ENCODE measurements around the gene PPP6C.
"Not testable (repeated sequence)": the region's sequence is repeated elsewhere in the genome, so short reads cannot be mapped to it uniquely, and the experiment has no call there.

PPP6C gene

GRCh38 chr9:125189361-125190289 lies at the start of gene PPP6C:
Gene PPP6C (minus strand): TSS chr9:125189803. CDS start chr9:125189718, 85 bp downstream.
- DNase-seq: peak; percentile 84

- no peak for DNase-seq
These were observed 49.4 kb upstream of the PPP6C start for GRCh38 chr9:125238915-125239446.

DNA sequence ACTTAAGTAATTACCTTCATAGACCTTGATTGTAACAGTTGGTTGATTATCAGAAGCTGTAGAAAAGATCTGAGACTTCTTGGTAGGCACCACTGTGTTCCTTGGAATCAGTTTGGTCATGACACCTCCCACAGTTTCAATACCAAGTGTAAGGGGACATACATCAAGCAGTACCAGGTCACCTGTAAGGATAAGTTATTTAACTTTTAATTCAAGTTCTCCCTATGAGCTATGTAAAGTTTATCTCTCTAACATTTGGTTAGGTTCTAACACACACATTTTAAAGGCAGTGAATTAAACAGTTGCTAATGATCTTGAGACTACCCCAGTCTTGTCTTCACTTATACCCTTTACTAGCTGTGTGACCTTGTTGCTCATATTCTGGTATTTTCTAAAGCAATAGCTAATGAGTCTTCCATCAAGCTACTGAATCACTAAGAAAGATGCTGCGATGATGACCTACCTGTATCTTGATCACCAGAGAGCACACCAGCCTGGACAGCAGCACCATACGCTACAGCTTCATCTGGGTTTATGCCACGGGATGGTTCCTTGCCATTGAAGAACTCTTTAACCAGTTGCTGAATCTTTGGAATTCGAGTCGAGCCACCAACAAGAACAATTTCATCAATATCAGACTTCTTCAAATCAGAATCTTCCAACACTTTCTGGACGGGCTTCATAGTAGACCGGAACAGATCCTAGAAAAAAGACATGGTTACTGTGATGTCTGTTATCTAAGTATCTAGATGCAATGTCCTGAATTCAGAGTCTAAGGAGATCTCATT lies 48.7 kb upstream of the PPP6C start:
- DNase-seq: no peak

DNA sequence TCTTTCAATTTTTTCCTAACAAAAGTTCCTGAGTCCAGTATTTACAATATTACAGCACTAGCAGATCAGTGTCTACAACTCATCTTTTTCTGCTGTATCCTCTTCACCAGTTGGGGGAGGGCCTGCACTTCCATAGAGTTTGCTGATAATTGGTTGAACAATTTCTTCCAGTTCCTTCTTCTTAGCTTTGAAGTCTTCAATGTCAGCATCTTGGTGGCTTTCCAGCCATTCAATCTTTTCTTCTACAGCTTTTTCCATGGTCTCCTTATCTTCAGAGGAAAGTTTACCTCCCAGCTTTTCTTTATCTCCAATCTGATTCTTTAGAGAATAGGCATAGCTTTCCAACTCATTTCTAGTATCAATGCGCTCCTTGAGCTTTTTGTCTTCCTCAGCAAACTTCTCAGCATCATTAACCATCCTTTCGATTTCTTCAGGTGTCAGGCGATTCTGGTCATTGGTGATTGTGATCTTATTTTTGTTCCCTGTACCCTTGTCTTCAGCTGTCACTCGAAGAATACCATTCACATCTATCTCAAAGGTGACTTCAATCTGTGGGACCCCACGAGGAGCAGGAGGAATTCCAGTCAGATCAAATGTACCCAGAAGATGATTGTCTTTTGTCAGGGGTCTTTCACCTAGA lies 47.0 kb upstream of the PPP6C start:
- not testable (repeated sequence) for DNase-seq

- no peak for DNase-seq
These were observed 46.4 kb upstream of the PPP6C start for GRCh38 chr9:125235804-125236519.

DNA sequence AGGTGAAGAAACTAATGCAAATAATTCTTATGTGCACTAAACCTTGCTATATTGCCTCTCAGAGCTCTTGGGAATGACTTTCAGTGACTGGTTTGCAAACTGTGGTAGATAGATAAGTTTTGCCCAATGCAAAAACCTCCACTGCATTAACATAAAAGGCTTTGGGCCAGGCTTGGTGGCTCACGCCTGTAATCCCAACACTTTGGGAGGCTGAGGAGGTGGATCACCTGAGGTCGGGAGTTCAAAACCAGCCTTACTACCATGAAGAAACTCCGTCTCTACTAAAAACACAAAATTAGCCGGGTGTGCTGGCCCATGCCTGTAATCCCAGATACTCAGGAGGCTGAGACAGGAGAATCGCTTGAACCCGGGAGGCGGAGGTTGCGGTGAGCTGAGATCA lies 44.5 kb upstream of the PPP6C start:
- not testable (repeated sequence) for DNase-seq

DNA sequence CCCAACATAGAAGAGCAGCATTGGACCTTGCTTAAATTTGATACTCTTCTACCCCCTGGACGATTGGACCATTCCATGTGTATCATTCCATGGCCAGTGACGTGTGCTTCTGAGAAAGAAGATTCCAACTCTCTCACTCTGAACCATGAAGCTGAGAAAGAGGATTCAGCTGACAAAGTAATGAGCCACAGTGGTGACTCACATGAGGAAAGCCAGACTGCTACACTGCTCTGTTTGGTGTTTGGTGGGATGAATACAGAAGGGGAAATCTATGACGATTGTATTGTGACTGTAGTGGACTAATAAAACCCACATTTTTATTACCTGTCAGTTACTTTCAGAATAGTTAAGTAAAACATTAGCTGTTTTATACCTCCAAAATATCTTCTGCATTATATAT lies 44.1 kb upstream of the PPP6C start:
- DNase-seq: no peak

DNA sequence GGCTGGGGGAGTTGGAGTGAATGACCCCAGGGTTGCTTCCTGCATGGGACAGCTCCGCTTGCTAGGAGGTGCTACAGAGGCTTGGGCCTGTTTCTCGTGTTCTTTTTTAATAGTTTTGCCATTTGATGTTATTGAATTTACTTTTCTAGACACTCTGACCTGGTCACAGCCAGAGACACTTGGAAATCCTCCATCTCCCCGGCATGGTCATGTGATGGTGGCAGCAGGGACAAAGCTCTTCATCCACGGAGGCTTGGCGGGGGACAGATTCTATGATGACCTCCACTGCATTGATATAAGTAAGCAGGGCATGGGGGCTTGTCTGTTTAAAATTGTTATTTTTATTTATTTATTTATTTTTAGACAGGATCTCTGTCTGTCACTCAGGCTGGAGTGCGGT lies 38.2 kb upstream of the PPP6C start:
- no peak for DNase-seq

- DNase-seq: not testable (repeated sequence)
These were observed 35.3 kb upstream of the PPP6C start for GRCh38 chr9:125224858-125225257.

DNA sequence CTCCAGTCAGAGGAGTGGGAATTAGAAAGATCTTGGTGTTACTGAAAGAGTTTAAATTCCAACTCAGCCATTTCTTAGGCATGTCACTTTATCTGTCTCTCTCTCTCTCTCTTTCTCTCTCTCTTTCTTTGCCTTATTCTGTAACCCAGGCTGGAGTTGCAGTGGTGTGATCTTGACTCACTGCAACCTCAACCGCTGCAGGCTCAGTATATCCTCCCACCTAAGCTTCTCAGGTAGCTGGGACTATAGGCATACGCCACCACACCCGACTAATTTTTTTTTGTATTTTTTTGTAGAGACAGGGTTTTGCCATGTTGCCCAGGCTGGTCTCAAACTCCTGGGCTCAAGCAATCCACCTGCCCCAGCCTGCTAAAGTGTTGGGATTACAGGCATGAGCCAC lies 29.0 kb upstream of the PPP6C start:
- no peak for DNase-seq

- no peak for DNase-seq
These were observed 24.6 kb upstream of the PPP6C start for GRCh38 chr9:125214186-125214585.

GRCh38 chr9:125204477-125204876 lies 14.9 kb upstream of the PPP6C start:
- no peak for DNase-seq

- DNase-seq: no peak
These were observed 13.4 kb upstream of the PPP6C start for GRCh38 chr9:125202846-125203618.

GRCh38 chr9:125200216-125201047 lies 10.8 kb upstream of the PPP6C start, which contains the start of gene RABEPK:
Gene RABEPK (plus strand): TSS chr9:125200542. CDS start chr9:125203014, 2,472 bp downstream.
- DNase-seq: peak; percentile 82

DNA sequence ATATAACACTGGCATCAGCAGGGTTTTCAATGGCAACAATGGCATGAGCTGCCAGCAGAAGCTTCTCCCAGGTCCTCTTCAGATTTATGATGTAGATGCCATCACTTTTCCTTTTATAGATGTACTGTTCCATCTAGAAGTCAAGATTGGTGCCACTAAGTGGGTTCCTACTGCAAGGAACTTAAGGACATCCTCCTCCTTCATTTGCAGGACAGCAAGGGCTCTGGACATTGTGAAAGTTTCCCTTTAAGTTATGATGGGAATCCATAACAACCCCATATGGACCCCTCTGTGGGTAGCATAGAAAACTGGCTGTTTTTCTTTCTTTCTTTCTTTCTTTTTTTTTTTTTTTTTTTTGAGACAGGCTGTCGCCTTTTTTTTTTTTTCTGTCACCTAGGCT lies 6.0 kb upstream of the PPP6C start:
- DNase-seq: not testable (repeated sequence)

GRCh38 chr9:125194466-125194865 lies 4.9 kb upstream of the PPP6C start:
- not testable (repeated sequence) for DNase-seq

DNA sequence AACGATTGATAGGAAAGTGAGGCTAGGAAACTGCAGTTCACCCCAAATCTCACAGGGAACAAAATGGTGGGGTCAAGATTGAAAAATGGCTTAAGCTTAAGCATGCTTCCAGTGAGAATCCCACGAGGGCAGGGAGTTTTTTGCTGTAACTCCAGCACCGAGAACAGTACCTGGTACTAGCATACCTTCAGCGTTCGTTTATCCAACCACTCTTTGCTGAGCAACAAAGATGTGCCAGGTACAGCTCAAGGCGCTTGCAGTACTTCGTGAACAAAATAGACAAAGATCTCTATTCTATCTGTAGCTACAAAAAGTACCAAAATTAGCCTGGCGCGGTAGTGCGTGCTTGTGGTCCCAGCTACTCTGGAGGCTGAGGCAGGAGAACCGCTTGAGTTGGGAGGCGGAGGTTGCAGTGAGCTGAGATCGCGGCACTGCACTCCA lies 778 bp upstream of the PPP6C start:
- DNase-seq: no peak

DNA sequence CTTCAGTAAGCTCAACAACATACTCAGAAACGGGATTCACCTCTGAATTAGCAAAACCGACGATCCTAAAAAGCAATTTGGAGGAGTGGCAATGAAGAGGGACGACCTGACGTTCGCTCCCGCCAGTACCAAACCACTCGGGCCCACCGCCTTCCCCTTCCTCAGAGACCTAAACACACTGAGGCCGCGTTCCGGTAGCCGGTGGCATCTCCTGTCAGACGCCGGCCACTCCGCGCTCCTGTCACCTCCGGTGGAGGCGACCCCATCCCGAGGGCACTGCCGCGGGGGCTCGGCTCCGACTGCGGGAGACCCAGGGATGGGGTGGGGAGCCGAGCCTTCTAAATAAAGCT lies 617 bp downstream of the PPP6C start:
- DNase-seq: no peak

DNA sequence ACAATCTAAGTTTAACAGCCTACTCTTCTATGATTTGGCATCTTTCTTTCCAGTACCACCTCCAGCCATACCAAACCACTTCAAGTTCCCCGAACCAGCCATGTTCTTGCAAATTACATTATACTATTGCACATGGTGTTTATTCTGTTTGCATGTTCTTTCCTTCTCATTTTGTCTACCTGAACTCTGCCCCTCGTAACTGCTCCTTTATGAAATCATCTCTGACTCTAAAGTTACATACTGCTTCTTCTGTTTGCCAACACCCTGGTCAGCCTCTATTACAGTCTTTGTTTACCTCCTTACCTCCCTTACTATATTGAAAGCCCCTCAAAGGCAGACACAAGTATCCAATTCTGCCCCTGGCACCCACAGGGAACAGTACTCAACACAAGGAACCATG lies 6.0 kb downstream of the PPP6C start:
- DNase-seq: no peak

DNA sequence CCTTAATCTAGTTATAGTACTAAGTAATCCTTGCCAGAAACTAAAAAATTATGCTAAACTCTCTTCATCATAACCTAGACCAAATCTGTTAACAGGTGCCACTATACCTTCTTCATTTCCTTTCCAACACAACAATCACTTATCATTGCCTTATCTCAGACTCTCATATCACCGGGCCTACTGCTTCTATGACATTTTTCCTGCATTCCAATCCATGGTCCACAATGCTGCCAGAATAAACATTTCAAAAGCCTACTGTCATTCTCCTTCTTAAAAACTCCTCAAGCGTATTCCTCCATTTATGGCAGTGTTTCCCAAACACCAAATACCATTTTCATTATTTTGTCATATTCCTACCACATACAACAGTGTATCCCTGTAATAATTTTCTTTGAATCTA lies 6.5 kb downstream of the PPP6C start:
- DNase-seq: no peak

DNA sequence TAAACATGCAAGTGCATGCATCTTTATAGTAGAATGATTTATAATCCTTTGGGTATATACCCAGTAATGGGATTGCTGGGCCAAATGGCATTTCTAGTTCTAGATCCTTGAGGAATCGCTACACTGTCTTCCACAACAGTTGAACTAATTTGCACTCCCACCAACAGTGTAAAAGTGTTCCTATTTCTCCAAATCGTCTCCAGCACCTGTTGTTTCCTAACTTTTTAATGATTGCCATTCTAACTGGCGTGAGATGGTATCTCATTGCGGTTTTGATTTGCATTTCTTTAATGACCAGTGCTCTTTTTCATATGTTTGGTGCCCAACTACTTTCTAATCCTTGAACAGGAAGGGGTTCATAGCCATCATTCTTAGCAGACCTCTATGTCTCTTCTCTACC lies 7.8 kb downstream of the PPP6C start:
- DNase-seq: not testable (repeated sequence)

Measured in NCI-H2029 (cell line).